UCSD-AML1 (cell line): Measurements from ENCODE around the gene RNF213.

ENCODE experiments used
- DNase-seq: peaks from one replicate; lab custom pipeline; 2025; ENCODE audit not compliant: unreplicated experiment; lab: John Stamatoyannopoulos, UW

RNF213 gene

DNA sequence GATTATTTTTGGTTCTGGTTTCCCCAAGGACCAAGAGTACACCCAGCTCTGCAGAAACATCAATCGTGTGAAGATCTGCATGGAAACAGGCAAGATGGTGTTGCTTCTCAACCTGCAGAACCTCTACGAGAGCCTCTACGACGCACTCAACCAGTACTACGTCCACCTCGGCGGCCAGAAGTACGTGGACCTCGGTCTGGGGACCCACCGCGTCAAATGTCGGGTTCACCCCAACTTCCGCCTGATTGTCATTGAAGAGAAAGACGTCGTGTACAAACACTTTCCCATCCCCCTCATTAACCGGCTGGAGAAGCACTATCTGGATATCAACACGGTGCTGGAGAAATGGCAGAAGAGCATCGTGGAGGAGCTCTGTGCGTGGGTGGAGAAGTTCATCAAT is 86.9 kb downstream of the RNF213 start:
- DNase-seq, result no peak

DNA sequence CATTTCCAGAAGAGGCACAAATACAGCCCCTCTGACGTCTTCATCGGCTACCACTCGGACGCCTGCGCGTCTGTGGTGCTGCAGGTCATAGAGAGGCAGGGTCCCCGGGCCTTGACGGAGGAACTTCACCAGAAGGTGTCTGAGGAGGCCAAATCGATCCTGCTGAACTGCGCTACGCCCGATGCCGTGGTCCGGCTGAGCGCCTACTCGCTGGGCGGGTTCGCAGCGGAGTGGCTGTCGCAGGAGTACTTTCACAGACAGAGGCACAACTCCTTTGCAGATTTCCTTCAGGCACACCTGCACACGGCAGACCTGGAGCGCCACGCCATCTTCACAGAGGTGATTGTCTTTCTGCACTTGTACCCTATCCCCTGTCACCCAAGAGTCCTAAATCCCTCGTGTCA is 87.3 kb downstream of the RNF213 start:
- DNase-seq, result no peak

- DNase-seq, result no peak
These were observed 88.0 kb downstream of the RNF213 start for GRCh38 chr17:80348551-80349150.

DNA sequence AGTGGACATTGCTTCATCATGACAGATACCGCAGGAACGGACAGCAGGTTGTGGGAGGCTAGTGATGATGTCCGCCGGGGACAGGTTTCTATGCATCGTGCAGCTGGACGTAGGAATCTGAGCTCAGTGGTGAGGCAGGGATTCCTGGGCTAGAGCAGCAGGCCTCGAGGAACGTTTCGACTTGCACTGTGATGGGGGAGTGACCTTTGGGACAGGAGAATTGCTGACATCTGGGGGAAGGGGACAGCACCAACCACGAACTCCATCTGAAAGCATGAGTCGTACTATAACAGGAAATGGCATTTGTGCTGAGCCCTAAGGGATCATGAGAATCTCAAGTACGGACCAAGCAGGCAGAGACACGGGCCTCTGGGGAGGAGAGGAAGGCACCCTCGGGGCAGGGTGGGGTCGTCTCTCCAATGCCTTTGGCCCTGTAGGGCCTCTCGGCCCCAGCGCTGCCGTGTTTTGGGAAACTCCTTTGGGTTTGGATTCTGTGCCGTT is 88.5 kb downstream of the RNF213 start:
- no peak for DNase-seq

GRCh38 chr17:80349751-80350150 is 89.1 kb downstream of the RNF213 start:
- DNase-seq, result no peak

DNA sequence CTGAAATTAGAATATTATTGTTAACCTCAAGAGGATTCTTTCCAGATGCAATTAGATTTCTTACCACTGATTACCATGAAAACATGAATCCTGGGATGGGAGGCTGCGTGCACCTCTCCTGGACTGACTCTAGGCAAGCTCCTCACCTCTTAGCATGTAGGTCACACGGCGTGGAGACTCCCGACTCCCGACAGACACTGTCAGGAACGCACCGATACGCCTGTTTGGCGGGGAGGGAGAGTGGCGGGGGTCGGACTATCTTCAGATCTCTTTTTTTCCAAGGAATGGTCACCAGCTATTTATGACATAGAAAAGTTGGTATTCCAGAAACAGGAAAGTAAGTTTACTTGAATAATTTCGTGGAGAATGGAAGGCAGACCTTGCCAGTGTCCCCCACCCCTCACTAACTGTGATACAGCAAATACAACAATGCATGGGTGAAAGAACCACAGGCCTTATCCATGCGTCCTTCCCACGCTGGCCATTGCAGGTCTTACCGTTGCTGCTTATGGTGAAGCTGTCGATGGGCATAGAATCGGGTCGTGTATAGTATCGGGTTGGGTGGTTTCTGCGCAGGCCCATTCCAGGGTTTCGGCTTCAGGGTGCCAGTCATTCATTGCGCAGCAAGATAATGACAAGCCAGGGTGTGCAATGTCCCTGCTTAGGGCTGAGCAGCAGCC is 91.7 kb downstream of the RNF213 start:
- DNase-seq, result no peak

- no peak for DNase-seq
These were observed 92.5 kb downstream of the RNF213 start for GRCh38 chr17:80352991-80353665.

GRCh38 chr17:80353718-80354275 is 93.1 kb downstream of the RNF213 start:
- DNase-seq, result no peak

- DNase-seq, result no peak
These were observed 93.7 kb downstream of the RNF213 start for GRCh38 chr17:80354336-80354735.

- no peak for DNase-seq
These were observed 95.7 kb downstream of the RNF213 start for GRCh38 chr17:80356231-80356856.

DNA sequence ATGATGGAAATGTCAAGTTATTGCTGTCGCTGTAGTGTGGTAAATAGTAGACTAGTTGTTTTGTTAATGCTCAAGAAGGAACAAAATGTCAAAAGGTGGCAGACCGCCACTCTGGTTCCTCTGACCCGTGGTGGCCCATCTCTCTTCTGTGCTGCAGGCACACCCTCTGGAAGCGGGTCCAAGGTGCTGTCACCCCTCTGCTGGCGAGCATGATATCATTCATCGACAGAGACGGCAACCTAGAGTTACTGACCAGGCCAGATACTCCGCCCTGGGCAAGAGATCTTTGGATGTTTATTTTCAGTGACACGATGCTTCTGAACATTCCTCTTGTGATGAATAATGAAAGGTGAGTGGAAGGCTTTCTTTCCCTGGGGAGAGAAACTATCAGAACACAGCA is 97.5 kb downstream of the RNF213 start:
- DNase-seq, result no peak

- DNase-seq, result no peak
These were observed 98.2 kb downstream of the RNF213 start for GRCh38 chr17:80358861-80359260.

DNA sequence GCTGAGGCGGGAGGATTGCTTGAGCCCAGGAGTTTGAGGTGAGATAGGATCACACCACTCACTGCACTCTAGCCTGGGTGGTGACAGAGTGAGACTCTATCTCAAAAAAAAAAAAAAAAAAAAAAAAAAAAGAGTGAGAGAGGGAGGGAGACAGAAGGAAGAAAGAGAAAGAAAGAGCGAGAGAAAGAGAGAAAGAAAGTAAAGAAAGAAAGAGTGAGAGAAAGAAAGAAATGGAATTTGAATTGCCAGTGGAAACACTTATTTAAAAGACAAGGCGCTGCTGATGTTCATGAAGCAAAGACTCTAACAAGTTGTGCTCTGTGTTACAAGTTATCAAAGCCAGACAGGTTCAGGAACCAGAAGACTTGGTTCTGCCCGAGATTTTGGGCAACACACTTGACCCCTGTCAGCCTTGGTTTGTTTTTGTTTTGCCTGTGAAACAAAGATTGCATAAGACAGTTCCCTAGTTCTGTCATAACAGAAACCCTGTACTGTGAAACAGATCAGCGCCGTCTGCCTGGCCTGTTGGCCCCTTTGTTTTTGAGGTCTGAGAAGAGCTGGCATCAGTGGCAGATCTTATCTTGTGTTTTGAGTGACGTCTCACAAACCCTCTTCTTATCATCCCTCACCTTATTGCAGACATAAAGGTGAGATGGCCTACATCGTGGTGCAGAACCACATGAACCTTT is 98.9 kb downstream of the RNF213 start:
- DNase-seq, result no peak

- no peak for DNase-seq
These were observed 99.7 kb downstream of the RNF213 start for GRCh38 chr17:80360396-80360795.

DNA sequence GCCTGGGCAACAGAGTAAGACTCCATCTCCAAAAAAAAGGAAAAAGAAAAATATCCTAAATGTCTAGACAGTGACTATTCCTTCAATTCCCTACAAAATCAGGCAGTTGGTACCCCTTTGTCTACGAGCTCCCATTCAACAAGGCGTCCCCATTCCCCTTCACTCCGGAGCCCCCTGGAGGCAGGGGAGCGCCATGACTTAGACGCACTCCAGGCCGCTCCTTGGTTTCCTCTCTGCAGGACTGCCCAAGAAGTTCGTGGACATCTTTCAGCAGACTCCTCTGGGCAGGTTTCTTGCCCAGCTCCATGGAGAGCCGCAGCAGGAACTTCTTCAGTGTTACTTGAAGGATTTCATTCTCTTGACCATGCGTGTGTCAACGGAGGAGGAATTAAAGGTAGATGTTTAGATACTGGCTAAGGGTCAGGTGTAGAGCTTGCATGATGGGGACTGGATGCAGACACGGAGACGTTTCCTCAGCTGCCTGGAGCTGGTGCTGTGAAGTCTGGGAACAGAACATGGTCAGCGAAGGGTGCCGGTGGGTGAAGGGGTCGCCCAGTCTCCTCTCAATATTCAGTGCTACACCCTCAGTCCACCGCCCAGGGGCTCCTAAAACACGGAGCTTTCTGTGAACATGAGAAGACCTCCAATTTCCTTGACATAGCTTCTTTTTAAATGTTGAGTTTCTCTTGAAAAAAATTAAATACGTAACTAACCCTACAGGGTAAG is 101.0 kb downstream of the RNF213 start:
- peak; percentile 16 for DNase-seq

- DNase-seq, result no peak
These were observed 101.9 kb downstream of the RNF213 start for GRCh38 chr17:80362428-80363119.

GRCh38 chr17:80363120-80363515 is 102.5 kb downstream of the RNF213 start:
- no peak for DNase-seq

DNA sequence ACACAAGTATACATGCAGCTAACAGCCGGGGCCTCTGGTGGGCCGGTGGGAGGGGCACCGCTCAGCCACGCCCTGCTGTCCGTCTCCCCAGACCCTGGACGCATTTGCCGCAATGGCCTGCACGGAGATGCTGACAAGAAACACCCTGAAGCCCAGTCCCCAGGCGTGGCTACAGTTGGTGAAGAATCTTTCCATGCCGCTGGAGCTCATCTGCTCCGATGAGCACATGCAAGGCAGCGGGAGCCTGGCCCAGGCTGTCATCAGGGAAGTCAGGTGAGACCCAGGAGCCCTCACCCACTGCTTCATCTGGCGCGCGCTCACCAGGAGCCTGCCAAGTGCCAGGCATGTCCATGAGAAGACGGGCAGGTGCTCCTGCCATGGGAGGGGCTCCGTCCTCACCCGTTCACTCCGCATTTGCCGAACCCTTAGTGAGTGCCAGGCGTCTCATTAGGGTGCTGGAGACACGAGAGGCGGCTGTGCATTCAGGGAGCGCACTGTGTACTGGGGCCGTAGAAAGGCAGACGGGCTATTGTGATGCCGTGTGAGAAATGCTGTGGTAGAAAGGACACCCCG is 103.0 kb downstream of the RNF213 start:
- no peak for DNase-seq

DNA sequence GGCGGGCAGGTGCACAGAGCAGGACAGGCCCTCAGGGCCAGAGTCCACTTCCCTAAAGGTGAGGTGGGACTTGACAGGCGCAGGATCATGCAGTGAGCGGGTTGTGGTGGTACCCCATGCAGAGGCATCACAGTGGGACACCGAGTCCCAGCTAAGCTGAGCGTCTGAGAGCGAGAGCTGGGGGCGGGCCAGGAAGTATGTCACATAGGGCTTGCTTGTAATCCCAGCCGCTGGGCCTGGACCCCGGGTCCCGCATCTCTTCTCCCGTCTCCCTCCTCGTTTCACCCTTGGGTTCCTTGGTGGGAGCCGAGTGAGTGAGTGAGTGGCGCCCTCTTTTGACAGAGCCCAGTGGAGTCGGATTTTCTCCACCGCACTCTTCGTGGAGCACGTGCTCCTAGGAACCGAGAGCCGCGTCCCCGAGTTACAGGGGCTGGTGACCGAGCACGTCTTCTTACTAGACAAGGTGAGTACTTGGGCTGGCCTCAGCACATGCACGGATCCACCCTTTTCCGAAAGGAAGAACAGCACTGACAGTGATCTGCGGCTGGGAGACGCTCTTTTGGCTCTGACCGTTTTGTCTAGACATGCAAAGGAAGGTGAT is 103.5 kb downstream of the RNF213 start:
- no peak for DNase-seq
